Measurements from ENCODE around the gene RALGDS. TPM values are rescaled to one million over a fixed set of nuclear protein-coding genes. Genes with fewer than 3 reads are reported as not detected.

RALGDS gene
- total RNA-seq, 2 experiments from 2014 or later = 23.8 to 28.2 TPM

DNA sequence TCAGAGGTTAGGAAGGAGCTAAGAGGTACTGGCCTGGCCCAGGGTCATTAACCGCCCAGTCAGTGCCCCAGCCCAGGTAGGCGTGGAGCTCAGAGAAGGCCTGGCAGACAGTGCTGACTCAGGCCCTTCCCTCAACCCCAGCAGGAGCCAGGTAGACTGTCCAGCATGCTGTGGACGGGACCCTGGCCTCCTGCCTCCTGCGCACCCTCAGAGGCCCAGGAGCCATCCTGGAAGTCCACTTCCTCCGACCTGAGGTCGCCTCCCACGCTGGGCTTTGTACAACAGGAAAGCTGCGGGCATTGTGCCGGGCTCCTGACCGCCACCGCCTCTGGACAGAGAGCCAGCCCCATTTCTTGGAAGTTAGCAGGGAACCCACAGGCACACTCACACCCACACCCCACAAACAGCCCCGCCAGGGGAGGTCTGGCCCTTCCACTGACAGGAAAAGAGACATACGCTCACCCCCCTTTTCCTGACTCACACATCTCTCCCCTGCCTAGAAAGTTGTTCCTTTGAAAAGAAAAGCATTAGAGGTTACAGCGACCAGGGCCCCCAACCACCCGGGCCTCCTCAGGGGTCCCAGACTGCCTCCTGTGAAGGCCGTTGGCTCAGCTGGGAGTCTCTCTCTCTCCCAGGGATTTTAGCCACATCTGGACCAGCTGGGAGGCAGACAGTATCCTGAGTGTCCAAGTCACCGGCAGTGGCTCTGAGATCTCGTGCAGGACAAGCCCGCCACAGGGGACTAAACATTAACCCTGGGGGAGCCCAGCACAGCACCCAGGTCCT lies 7.7 kb downstream of the RALGDS start:
- ChIA-PET CTCF (ENCODE audit: unreplicated experiment) (no interaction called here), POLR2A (no interaction called here)
- no peaks in the 10 kb centered on the region for H3K9me2 ChIP-seq (ENCODE audit: insufficient read depth, low read length)
- H3K27ac ChIP-seq (ENCODE audit: low read depth, low read length, poor library complexity, severe bottlenecking) = no peak overlapping the region
- TF ChIP-seq CTCF (conservative IDR thresholded peaks at IDR 0.05; ENCODE audit: low read length) (no peak), EZH2phosphoT487 (IDR thresholded peaks at IDR 0.05; ENCODE audit: borderline replicate concordance, low read depth, low read length) (no peak)
- intact Hi-C loops (cut with micrococcal nuclease; ENCODE audit: unreplicated experiment) = no loop called here
- DNase-seq (ENCODE audit: low spot score) = no peak
- peaks cover 11% of the 10 kb centered on the region for H3K4me1 ChIP-seq (ENCODE audit: insufficient read depth, low read length, poor library complexity, severe bottlenecking)
- no TSS peak for BruUV-seq (replicated peaks)
- H3K36me3 ChIP-seq (ENCODE audit: insufficient read depth, low read length) = peaks cover 3% of the 10 kb centered on the region; the same call in 1 of the 2 replicates
- H3K79me2 ChIP-seq (ENCODE audit: insufficient read depth, low read depth, low read length) = no peaks in the 10 kb centered on the region
- no peak overlapping the region for H3K4me3 ChIP-seq (ENCODE audit: low read depth, low read length, poor library complexity, severe bottlenecking)
- no peaks in the 10 kb centered on the region for H3K9me3 ChIP-seq (ENCODE audit: low read length)
- H2AFZ ChIP-seq (ENCODE audit: low read length) = no peak overlapping the region
- H3K4me2 ChIP-seq (ENCODE audit: low read length) = no peak overlapping the region
- no peaks in the 10 kb centered on the region; the same call in 1 of the 2 replicates for H4K20me1 ChIP-seq (ENCODE audit: insufficient read depth, low read length)

DNA sequence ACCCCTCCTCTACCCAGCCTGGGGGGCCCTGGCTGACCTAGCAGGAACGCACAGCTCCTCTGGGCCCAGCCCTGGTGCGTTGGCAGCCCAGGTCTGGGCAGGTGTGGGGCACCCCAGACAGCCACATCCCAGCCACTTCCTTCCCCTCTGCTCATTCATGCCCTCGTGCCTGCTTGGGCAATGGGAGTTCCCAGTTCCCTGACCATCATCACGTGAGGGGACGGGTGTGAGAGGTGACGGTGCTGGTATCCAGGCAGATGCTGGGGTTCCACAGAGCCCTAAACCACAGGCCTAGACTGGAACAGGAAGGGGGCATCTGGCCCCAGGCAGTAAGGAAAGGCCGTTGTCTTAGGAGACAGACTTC lies 8.4 kb downstream of the RALGDS start:
- ChIA-PET POLR2A (no interaction called here), CTCF (ENCODE audit: unreplicated experiment) (no interaction called here)
- no peak for DNase-seq (ENCODE audit: low spot score)
- no peaks in the 10 kb centered on the region for H3K9me2 ChIP-seq (ENCODE audit: insufficient read depth, low read length)
- H2AFZ ChIP-seq (ENCODE audit: low read length) = no peak overlapping the region
- no peak overlapping the region for H3K4me3 ChIP-seq (ENCODE audit: low read depth, low read length, poor library complexity, severe bottlenecking)
- intact Hi-C loops (cut with micrococcal nuclease; ENCODE audit: unreplicated experiment) = no loop called here
- TF ChIP-seq CTCF (conservative IDR thresholded peaks at IDR 0.05; ENCODE audit: low read length) = no peak
- TF ChIP-seq EZH2phosphoT487 (IDR thresholded peaks at IDR 0.05; ENCODE audit: borderline replicate concordance, low read depth, low read length) = no peak
- no peaks in the 10 kb centered on the region for H3K79me2 ChIP-seq (ENCODE audit: insufficient read depth, low read depth, low read length)
- H3K36me3 ChIP-seq (ENCODE audit: insufficient read depth, low read length) = peaks cover 7% of the 10 kb centered on the region; the same call in 1 of the 2 replicates
- no peaks in the 10 kb centered on the region for H4K20me1 ChIP-seq (ENCODE audit: insufficient read depth, low read length)
- BruUV-seq (replicated peaks) = no TSS peak
- H3K4me1 ChIP-seq (ENCODE audit: insufficient read depth, low read length, poor library complexity, severe bottlenecking) = peaks cover 11% of the 10 kb centered on the region
- H3K4me2 ChIP-seq (ENCODE audit: low read length) = no peak overlapping the region
- H3K27ac ChIP-seq (ENCODE audit: low read depth, low read length, poor library complexity, severe bottlenecking) = no peak overlapping the region
- no peaks in the 10 kb centered on the region for H3K9me3 ChIP-seq (ENCODE audit: low read length)

Data from OCI-LY7 (cell line).